ENCODE results near the gene ELF1.

- TF ChIP-seq CTCF (IDR thresholded peaks at IDR 0.05) (no peak), POLR2A (IDR thresholded peaks at IDR 0.05) (no peak)
Observed at GRCh38 chr13:40968416-40969000, 50.6 kb downstream of the ELF1 start.
